Fibroblast of lung (primary cell): Measurements from ENCODE around the gene NACC1. TPM values are rescaled to one million over a fixed set of nuclear protein-coding genes. Genes with fewer than 3 reads are reported as not detected.

Experiments used
- DNase-seq, 2 donors: peaks; one replicate each; pipeline versions ENCODE4 v3.0.0 to v3.0.0-alpha.2; 2010; ENCODE audit warnings: low read depth in 2 of 2
- H2AFZ ChIP-seq: 2 replicates; pipeline ENCODE4 v1.5.1; 2012; ENCODE audit warnings: low read length, control low read depth, inconsistent platforms
- H3K27ac ChIP-seq: 2 replicates; pipeline ENCODE4 v1.5.1; 2011; ENCODE audit warnings: low read length, control low read depth; ENCODE audit not compliant: insufficient read depth
- H3K27me3 ChIP-seq: 2 replicates; pipeline ENCODE4 v1.5.1; 2011; ENCODE audit warnings: mild to moderate bottlenecking, low read length; ENCODE audit not compliant: control insufficient read depth, insufficient read depth
- H3K36me3 ChIP-seq: 2 replicates; pipeline ENCODE4 v1.5.1; 2011; ENCODE audit warnings: low read length; ENCODE audit not compliant: control insufficient read depth, insufficient read depth
- H3K4me1 ChIP-seq: 2 replicates; pipeline ENCODE4 v1.5.1; 2011; ENCODE audit warnings: low read length; ENCODE audit not compliant: control insufficient read depth, insufficient read depth; ENCODE audit errors: extremely low read depth
- H3K4me2 ChIP-seq: 2 replicates; pipeline ENCODE4 v1.5.1; 2011; ENCODE audit warnings: low read length, control low read depth; ENCODE audit not compliant: insufficient read depth; ENCODE audit errors: extremely low read depth
- H3K4me3 ChIP-seq, 4 experiments: fragments of 200-600 bp in 1 of 4; sonication (generic) in 1 of 4; replicated peaks in 1 of 4; 2 replicates each; pipeline ENCODE4 v1.5.1; 2011 to 2016; ENCODE audit warnings: low read length in 4 of 4, low read depth in 3 of 4, mild to moderate bottlenecking in 3 of 4, control low read depth in 2 of 4, inconsistent platforms in 1 of 4, mixed read lengths in 1 of 4; ENCODE audit not compliant: insufficient read depth in 1 of 4; ENCODE audit errors: control extremely low read depth in 1 of 4
- H3K79me2 ChIP-seq: 2 replicates; pipeline ENCODE4 v1.5.1; 2012; ENCODE audit warnings: mild to moderate bottlenecking, low read length, inconsistent platforms; ENCODE audit not compliant: control insufficient read depth, insufficient read depth
- H3K9ac ChIP-seq: 2 replicates; pipeline ENCODE4 v1.5.1; 2011; ENCODE audit warnings: mild to moderate bottlenecking, low read length, control low read depth; ENCODE audit not compliant: insufficient read depth
- H3K9me3 ChIP-seq: 2 replicates; pipeline ENCODE4 v1.5.1; 2012; ENCODE audit warnings: low read depth, low read length; ENCODE audit not compliant: control insufficient read depth, insufficient read depth
- H4K20me1 ChIP-seq: 2 replicates; pipeline ENCODE4 v1.5.1; 2011; ENCODE audit warnings: low read length; ENCODE audit not compliant: control insufficient read depth, insufficient read depth; ENCODE audit errors: extremely low read depth
- EZH2 ChIP-seq: IDR thresholded peaks from 2 replicates; pipeline ENCODE4 v1.5.1; 2012; ENCODE audit warnings: low read length, control low read depth, mild to moderate bottlenecking; ENCODE audit errors: missing control alignments
- polyA plus RNA-seq, 2 donors: library from polyadenylated mRNA; depleted of rRNA in 1 of 2; stranded (reverse) in 1 of 2; unstranded in 1 of 2; fragments of >200 nt; gene quantifications; 2 replicates each; pipeline ENCODE4 v1.2.1, GENCODE V29; 2011 to 2012; ENCODE audit warnings: missing spikeins in 1 of 2
- total RNA-seq: library from RNA; depleted of rRNA; stranded (reverse); fragments of >200 nt; gene quantifications from 2 replicates; pipeline ENCODE4 v1.2.1, GENCODE V29; 2014
- TF ChIP-seq, protein P1 (sequence below), 2 donors: IDR thresholded peaks in 1 of 2; conservative IDR thresholded peaks in 1 of 2; 1 replicate in 1 of 2; 2 replicates in 1 of 2; pipeline ENCODE4 v1.5.1; 2011 to 2012; ENCODE audit warnings: low read length in 2 of 2, control low read depth in 1 of 2, inconsistent platforms in 1 of 2, low read depth in 1 of 2, mild to moderate bottlenecking in 1 of 2

NACC1 gene
- total and polyA plus RNA-seq, 2 donors (not counting 1 experiment from before 2014, with no cell fraction given): 31.9 to 33.5 TPM

DNA sequence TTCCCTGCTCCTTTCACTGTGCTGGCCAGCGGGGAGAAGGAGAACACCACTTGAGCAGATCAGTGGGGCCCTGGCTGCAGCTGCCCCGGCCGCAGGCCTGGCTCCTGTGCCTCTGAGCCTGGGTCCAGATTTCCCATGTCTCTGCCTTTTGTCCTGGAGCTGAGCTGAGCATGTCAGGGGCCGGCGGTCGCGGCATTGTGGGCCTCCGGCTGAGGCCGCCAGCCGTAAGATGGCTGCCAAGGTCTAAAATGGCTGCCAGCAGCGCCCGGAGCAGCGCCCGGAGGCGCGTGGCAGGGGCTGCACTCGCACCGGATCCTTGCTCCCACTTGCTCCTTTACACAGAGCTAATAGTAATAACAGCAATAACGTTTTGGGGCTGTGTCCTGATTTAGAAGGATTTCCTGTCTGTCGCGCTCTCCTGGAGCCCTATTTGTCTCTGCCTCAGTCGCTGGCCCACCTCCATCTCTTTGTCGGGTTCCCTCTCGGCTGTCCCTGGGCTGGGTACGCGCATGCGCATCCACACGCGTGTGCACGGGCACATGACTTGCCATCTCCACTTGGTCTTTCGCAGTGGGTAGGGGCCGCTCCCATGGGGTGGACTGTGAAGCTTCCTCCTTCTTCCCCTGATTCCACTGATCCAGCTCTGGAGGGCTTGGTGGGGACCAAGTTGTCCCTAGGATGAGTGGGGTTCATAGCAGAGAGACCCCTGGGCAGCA, 47.5 kb upstream of the NACC1 start:
- no peak for TF ChIP-seq EZH2
- TF ChIP-seq, protein P1, sequence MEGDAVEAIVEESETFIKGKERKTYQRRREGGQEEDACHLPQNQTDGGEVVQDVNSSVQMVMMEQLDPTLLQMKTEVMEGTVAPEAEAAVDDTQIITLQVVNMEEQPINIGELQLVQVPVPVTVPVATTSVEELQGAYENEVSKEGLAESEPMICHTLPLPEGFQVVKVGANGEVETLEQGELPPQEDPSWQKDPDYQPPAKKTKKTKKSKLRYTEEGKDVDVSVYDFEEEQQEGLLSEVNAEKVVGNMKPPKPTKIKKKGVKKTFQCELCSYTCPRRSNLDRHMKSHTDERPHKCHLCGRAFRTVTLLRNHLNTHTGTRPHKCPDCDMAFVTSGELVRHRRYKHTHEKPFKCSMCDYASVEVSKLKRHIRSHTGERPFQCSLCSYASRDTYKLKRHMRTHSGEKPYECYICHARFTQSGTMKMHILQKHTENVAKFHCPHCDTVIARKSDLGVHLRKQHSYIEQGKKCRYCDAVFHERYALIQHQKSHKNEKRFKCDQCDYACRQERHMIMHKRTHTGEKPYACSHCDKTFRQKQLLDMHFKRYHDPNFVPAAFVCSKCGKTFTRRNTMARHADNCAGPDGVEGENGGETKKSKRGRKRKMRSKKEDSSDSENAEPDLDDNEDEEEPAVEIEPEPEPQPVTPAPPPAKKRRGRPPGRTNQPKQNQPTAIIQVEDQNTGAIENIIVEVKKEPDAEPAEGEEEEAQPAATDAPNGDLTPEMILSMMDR (conservative IDR thresholded peaks at IDR 0.05 in 1 of 2, IDR thresholded peaks at IDR 0.05 in 1 of 2; ENCODE audit: low read depth in 1 of 2, low read length in 2 of 2): no peak
- Histone ChIP-seq H2AFZ (no peak overlapping the region), H3K4me1 (peaks cover 6% of the 10 kb centered on the region), H3K4me3 (no peak overlapping the region), H4K20me1 (no peaks in the 10 kb centered on the region), H3K36me3 (peaks cover 13% of the 10 kb centered on the region), H3K79me2 (peaks cover 60% of the 10 kb centered on the region), H3K9ac (peak overlapping the region; percentile 30), H3K9me3 (no peaks in the 10 kb centered on the region), H3K27me3 (no peaks in the 10 kb centered on the region), H3K4me2 (peak overlapping the region; percentile 25), H3K27ac (peak overlapping the region; percentile 44)
- no peak for DNase-seq

DNA sequence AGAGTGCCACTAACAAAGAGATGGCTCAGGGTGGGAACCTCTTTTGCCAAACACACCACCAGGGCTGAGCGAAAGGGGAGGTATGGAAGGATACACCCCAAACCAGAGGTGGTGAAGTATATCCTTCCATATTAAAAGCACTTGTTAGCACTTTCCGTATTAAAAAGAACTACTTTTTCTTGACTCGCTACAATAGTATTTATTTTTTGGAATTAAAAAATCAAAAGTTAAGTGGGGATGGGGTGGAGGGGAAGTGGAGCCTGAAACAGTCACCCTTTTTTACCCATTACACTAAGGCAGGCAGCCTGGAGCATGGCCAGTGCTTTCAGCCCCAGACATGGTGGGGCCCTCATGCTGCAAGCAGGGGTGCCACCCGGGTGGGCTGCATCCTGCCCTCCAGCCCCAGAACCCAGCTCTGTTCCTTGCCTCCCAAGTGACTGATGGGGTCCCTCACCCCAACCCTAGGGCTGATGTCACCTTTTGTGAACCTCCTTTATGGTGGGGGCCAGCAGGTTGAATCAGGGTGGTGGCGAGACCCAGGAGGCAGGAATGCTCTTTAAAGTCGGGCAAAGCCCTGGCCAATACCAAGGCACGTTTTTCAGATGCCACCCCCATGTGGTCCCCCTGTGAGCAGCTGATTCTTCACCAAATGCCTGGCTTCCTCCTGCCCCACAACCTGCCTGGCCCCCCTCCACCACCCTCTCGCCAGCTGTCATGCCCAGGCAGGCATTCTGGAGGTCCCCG, 46.4 kb upstream of the NACC1 start:
- Histone ChIP-seq H3K27ac (no peak overlapping the region), H2AFZ (no peak overlapping the region), H3K4me1 (peaks cover 12% of the 10 kb centered on the region), H3K4me2 (no peak overlapping the region), H3K9me3 (no peaks in the 10 kb centered on the region), H3K9ac (no peak overlapping the region), H4K20me1 (no peaks in the 10 kb centered on the region), H3K36me3 (peaks cover 18% of the 10 kb centered on the region), H3K27me3 (no peaks in the 10 kb centered on the region), H3K4me3 (no peak overlapping the region), H3K79me2 (peaks cover 49% of the 10 kb centered on the region)
- DNase-seq: no peak
- TF ChIP-seq, protein P1 (conservative IDR thresholded peaks at IDR 0.05 in 1 of 2, IDR thresholded peaks at IDR 0.05 in 1 of 2; ENCODE audit: low read depth in 1 of 2, low read length in 2 of 2): no peak
- TF ChIP-seq EZH2: no peak

DNA sequence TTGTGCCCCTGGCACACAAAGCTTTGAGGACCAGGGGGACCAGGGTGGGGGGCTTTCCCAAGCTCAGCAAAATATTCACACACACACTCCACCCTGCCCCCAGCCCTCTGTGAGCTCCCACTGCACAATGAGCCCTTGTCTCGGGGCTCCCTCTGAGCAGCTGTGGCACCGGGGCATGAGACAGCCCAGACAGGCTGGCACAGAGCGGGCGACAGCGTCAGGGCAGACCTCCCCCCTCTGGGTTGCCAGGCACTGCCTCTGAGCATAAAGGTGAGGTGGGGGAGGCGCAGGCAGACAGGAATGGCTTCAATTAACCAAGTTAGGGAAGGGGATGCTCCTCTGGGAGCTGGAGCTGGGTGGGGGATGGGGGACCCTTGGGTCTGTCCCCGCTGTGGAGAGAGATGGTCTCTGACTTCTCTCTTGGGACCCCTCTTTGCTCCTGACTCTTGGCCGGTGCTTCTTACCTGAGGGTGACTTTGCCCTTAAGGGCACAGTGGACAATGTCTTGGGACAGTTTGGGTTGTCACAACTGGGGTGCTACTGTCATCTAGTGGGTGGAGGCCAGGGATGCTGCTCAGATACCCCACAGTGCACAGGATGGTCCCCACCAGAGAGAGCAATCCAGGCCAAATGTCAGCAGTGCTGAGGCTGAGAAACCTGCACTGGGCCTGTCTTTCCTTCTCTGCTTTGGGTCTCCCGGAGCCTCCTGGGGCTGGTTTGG, 45.7 kb upstream of the NACC1 start:
- no peak overlapping the region for H3K4me2 ChIP-seq
- H3K9ac ChIP-seq: no peak overlapping the region
- peaks cover 43% of the 10 kb centered on the region for H3K79me2 ChIP-seq
- H3K4me1 ChIP-seq: peaks cover 14% of the 10 kb centered on the region
- H3K27me3 ChIP-seq: no peaks in the 10 kb centered on the region
- peaks cover 18% of the 10 kb centered on the region for H3K36me3 ChIP-seq
- no peaks in the 10 kb centered on the region for H4K20me1 ChIP-seq
- TF ChIP-seq, protein P1 (conservative IDR thresholded peaks at IDR 0.05 in 1 of 2, IDR thresholded peaks at IDR 0.05 in 1 of 2; ENCODE audit: low read depth in 1 of 2, low read length in 2 of 2): no peak
- no peak for TF ChIP-seq EZH2
- no peaks in the 10 kb centered on the region for H3K9me3 ChIP-seq
- no peak overlapping the region for H3K4me3 ChIP-seq
- DNase-seq: no peak
- H2AFZ ChIP-seq: no peak overlapping the region
- H3K27ac ChIP-seq: no peak overlapping the region
